Smooth muscle cell (in vitro differentiated cells): ENCODE results near the gene PPP6R1. TPM values are rescaled to one million over a fixed set of nuclear protein-coding genes. Genes with fewer than 3 reads are reported as not detected.

Source experiments
- DNase-seq: peaks from one replicate; lab custom pipeline; 2025; ENCODE audit not compliant: unreplicated experiment; lab: John Stamatoyannopoulos, UW
- H2AFZ ChIP-seq: fragments of 200-600 bp; sonication (generic); 2 replicates; pipeline ENCODE4 v1.6.0; 2016; ENCODE audit warnings: antibody characterized with exemption, low read depth, mild to moderate bottlenecking
- H3F3A ChIP-seq: fragments of 200-600 bp; sonication (generic); 2 replicates; pipeline ENCODE4 v1.6.0; 2017; ENCODE audit warnings: antibody characterized with exemption, low read depth
- H3K27ac ChIP-seq: fragments of 200-600 bp; sonication (generic); 2 replicates; pipeline ENCODE4 v1.5.1; 2016; ENCODE audit warnings: low read depth, mild to moderate bottlenecking
- H3K27me3 ChIP-seq: fragments of 200-600 bp; sonication (generic); 2 replicates; pipeline ENCODE4 v1.6.1; 2016; ENCODE audit warnings: low read depth, mild to moderate bottlenecking
- H3K36me3 ChIP-seq: fragments of 200-600 bp; sonication (generic); 2 replicates; pipeline ENCODE4 v1.5.1; 2016; ENCODE audit warnings: low read depth
- H3K4me1 ChIP-seq: fragments of 200-600 bp; sonication (generic); 2 replicates; pipeline ENCODE4 v1.5.1; 2016; ENCODE audit warnings: low read depth
- H3K4me2 ChIP-seq: fragments of 200-600 bp; sonication (generic); 2 replicates; pipeline ENCODE4 v1.6.0; 2016; ENCODE audit warnings: mild to moderate bottlenecking
- H3K4me3 ChIP-seq: fragments of 200-600 bp; sonication (generic); 2 replicates; pipeline ENCODE4 v1.5.1; 2016; ENCODE audit warnings: mild to moderate bottlenecking
- H3K79me2 ChIP-seq: fragments of 200-600 bp; sonication (generic); 2 replicates; pipeline ENCODE4 v1.6.0; 2016; ENCODE audit warnings: low read depth, mild to moderate bottlenecking
- H3K9ac ChIP-seq: fragments of 200-600 bp; sonication (generic); 2 replicates; pipeline ENCODE4 v1.6.0; 2016; ENCODE audit warnings: low read depth
- H3K9me3 ChIP-seq: fragments of 200-600 bp; sonication (generic); replicated peaks from 2 replicates; pipeline ENCODE4 v1.5.1; 2016; ENCODE audit warnings: low read depth
- H4K20me1 ChIP-seq: fragments of 200-600 bp; sonication (generic); 2 replicates; pipeline ENCODE4 v1.6.0; 2016; ENCODE audit warnings: low read depth
- CTCF ChIP-seq: fragments of 200-600 bp; sonication (generic); IDR thresholded peaks from 2 replicates; pipeline ENCODE4 v1.5.1; 2017; ENCODE audit warnings: borderline replicate concordance, mild to moderate bottlenecking, antibody characterized with exemption; ENCODE audit not compliant: insufficient read depth, poor library complexity, severe bottlenecking
- WGBS: methylation state at CpG from one replicate; pipeline ENCODE4 v1.1.7; 2016; ENCODE audit warnings: low lambda C conversion rate; 5-methylcytosine and 5-hydroxymethylcytosine counted together
- polyA plus RNA-seq: library from polyadenylated mRNA; unstranded; fragments of >200 nt; fragmentation: Nextera tagmentation; extraction: Ambion mirVana; gene quantifications from 2 replicates; pipeline ENCODE4 v1.2.1, GENCODE V29; 2016
- total RNA-seq: library from RNA; depleted of rRNA; stranded (reverse); fragments of >200 nt; gene quantifications from 2 replicates; pipeline ENCODE4 v1.2.3, GENCODE V29; 2014

PPP6R1 gene
- total and polyA plus RNA-seq, 2 experiments from 2014 or later: 31.1 to 58.0 TPM

DNA sequence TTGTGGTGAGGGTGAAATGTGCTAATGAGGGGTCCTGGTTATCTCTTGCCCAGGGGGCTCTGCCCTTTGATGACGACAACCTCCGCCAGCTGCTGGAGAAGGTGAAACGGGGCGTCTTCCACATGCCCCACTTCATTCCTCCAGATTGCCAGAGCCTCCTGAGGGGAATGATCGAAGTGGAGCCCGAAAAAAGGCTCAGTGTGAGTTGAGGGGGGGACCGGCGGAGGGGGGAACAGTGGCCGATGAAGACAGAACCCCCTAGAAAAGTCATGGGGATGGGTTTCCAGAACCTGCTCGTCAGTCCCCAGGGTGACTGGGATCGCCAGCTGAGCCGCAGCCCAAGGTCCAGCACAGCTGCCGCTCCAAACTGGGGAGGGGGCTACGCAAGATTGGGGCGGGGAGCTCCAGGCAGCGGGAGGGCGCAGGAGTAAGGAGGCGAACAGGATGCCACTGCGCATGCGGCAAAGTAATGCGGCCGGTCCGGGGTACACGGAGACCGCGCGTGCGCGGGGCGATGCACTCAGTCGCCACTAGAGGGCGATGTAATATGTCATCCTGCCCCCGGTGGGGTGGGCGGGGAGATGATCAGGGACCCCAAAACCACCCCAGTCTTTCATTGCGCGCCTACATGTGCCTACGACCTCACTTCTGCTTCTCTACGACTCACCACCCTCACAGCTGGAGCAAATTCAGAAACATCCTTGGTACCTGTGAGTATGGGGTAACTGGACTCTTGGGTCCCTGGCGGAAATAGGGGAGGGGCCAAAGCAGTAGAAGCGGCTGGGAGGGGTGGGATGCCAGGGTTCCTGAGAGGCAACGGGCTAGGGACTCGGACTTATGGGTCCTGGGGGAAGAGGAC, 42.9 kb upstream of the PPP6R1 start:
- Histone ChIP-seq H2AFZ (peak overlapping the region; percentile 39), H4K20me1 (no peaks in the 10 kb centered on the region), H3F3A (no peaks in the 10 kb centered on the region), H3K4me3 (peak overlapping the region; percentile 39), H3K27ac (no peak overlapping the region), H3K9me3 (no peaks in the 10 kb centered on the region), H3K36me3 (no peaks in the 10 kb centered on the region), H3K9ac (no peak overlapping the region), H3K79me2 (no peaks in the 10 kb centered on the region), H3K4me2 (peak overlapping the region; percentile 86), H3K27me3 (no peaks in the 10 kb centered on the region), H3K4me1 (peaks cover 9% of the 10 kb centered on the region)
- TF ChIP-seq CTCF: peak; percentile 93
- WGBS: 27% methylated on average over 40 of the region's 42 CpGs
- DNase-seq: peak; percentile 82

- Histone ChIP-seq H3K4me2 (no peak overlapping the region), H3K27ac (no peak overlapping the region), H3K9ac (no peak overlapping the region), H3K4me3 (no peak overlapping the region), H3K79me2 (no peaks in the 10 kb centered on the region), H2AFZ (no peak overlapping the region), H3K4me1 (peaks cover 9% of the 10 kb centered on the region), H4K20me1 (no peaks in the 10 kb centered on the region), H3K36me3 (no peaks in the 10 kb centered on the region), H3F3A (no peaks in the 10 kb centered on the region), H3K9me3 (no peaks in the 10 kb centered on the region), H3K27me3 (no peaks in the 10 kb centered on the region)
- 88% methylated on average over 15 of the region's 15 CpGs for WGBS
- no peak for DNase-seq
- TF ChIP-seq CTCF: no peak
Measured at GRCh38 chr19:55300886-55301458, 42.2 kb upstream of the PPP6R1 start.

GRCh38 chr19:55299991-55300390, 41.2 kb upstream of the PPP6R1 start:
- no peak overlapping the region for H2AFZ ChIP-seq
- H3K4me1 ChIP-seq: peaks cover 9% of the 10 kb centered on the region
- no peaks in the 10 kb centered on the region for H3K36me3 ChIP-seq
- WGBS: 96% methylated on average over 10 of the region's 10 CpGs
- no peaks in the 10 kb centered on the region for H3F3A ChIP-seq
- no peak for DNase-seq
- no peak overlapping the region for H3K9ac ChIP-seq
- H4K20me1 ChIP-seq: no peaks in the 10 kb centered on the region
- H3K27ac ChIP-seq: no peak overlapping the region
- no peaks in the 10 kb centered on the region for H3K79me2 ChIP-seq
- H3K27me3 ChIP-seq: no peaks in the 10 kb centered on the region
- H3K9me3 ChIP-seq: no peaks in the 10 kb centered on the region
- H3K4me2 ChIP-seq: no peak overlapping the region
- H3K4me3 ChIP-seq: no peak overlapping the region
- no peak for TF ChIP-seq CTCF

DNA sequence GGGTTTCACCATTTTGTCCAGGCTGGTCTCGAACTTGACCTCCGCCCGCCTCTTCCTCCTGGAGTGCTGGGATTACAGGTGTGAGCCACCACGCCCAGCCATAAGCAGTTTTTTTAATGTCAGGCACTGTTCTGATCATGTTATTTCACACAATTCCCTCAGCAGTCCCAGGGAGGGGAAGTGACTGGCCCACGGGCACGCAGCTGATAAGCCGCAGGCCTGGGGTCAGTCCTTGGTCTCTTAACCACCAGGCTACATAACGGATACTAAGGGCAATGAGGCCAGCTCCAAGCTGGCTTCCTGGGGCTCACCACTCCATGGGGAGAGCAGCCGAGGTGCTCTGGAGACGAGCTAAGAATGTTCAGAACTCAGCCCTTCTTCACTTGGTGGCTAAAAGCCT, 38.5 kb upstream of the PPP6R1 start:
- peaks cover 9% of the 10 kb centered on the region for H3K4me1 ChIP-seq
- H3K4me3 ChIP-seq: no peak overlapping the region
- DNase-seq: no peak
- H3F3A ChIP-seq: no peaks in the 10 kb centered on the region
- no peaks in the 10 kb centered on the region for H3K36me3 ChIP-seq
- H3K27me3 ChIP-seq: no peaks in the 10 kb centered on the region
- H3K9ac ChIP-seq: no peak overlapping the region
- H3K79me2 ChIP-seq: no peaks in the 10 kb centered on the region
- 97% methylated on average over 10 of the region's 10 CpGs for WGBS
- H2AFZ ChIP-seq: no peak overlapping the region
- no peak overlapping the region for H3K27ac ChIP-seq
- H3K9me3 ChIP-seq: no peaks in the 10 kb centered on the region
- H4K20me1 ChIP-seq: no peaks in the 10 kb centered on the region
- no peak overlapping the region for H3K4me2 ChIP-seq
- no peak for TF ChIP-seq CTCF
